GM12878 (cell line): ENCODE measurements around the gene MTHFS. TPM values are rescaled to one million over a fixed set of nuclear protein-coding genes. Genes with fewer than 3 reads are reported as not detected.

Experiments
- ATAC-seq: fragments of 200-7000 bp; cut with Tn5 transposase; 3 replicates; pipeline ENCODE4 v1.9.1; 2020; ENCODE audit warnings: mild to moderate bottlenecking, moderate library complexity
- BruUV-seq: library from RNA; stranded (reverse); fragments of 400-500 nt; replicated peaks from 2 replicates; lab custom pipeline; 2021; lab: Mats Ljungman, UMichigan
- CTCF ChIA-PET: fragments of 300-600 bp; sonication (Branson Sonifier 250); formaldehyde crosslinking; extraction: SDS; loops from one replicate; lab custom pipeline; 2021; ENCODE audit warnings: inconsistent platforms; lab: Yijun Ruan, JAX
- POLR2A ChIA-PET: fragments of 350-600 bp; formaldehyde crosslinking; extraction: SDS; loops from one replicate; lab custom pipeline; 2021; ENCODE audit warnings: inconsistent platforms; lab: Charles Lee
- RAD21 ChIA-PET: fragments of 300-600 bp; sonication (Branson Sonifier 250); formaldehyde crosslinking; loops from one replicate; lab custom pipeline; 2023; ENCODE audit warnings: antibody characterized with exemption; ENCODE audit not compliant: unreplicated experiment; lab: Charles Lee
- SMC1A ChIA-PET: fragments of 300-600 bp; sonication (Branson Sonifier 250); formaldehyde crosslinking; loops from one replicate; lab custom pipeline; 2023; ENCODE audit not compliant: unreplicated experiment, uncharacterized antibody; lab: Charles Lee
- DNase-seq: peaks from one replicate; pipeline ENCODE4 v3.0.0-alpha.2; 2011; ENCODE audit warnings: low read depth, low spot score
- FAIRE-seq: peaks from 3 replicates; lab custom pipeline; 2011; peaks lifted over from hg19 to GRCh38; lab: Jason Lieb, UNC
- H2AFZ ChIP-seq: 2 replicates; pipeline ENCODE4 v1.6.0; 2011; ENCODE audit warnings: low read depth, low read length, control low read depth; ENCODE audit not compliant: control insufficient read depth
- H3K27ac ChIP-seq: 2 replicates; pipeline ENCODE4 v1.5.1; 2011; ENCODE audit warnings: control low read depth; ENCODE audit not compliant: control insufficient read depth, insufficient read depth
- H3K27me3 ChIP-seq, 2 experiments: replicated peaks in 1 of 2; 2 replicates each; pipeline versions ENCODE4 v1.6.0 to v1.6.1; 2011; ENCODE audit warnings: low read length in 1 of 2; ENCODE audit not compliant: control insufficient read depth in 2 of 2, insufficient read depth in 2 of 2
- H3K36me3 ChIP-seq, 2 experiments: 2 replicates each; pipeline ENCODE4 v1.5.1; 2011; ENCODE audit warnings: low read length in 1 of 2; ENCODE audit not compliant: control insufficient read depth in 2 of 2, insufficient read depth in 2 of 2
- H3K4me1 ChIP-seq: 2 replicates; pipeline ENCODE4 v1.6.1; 2011; ENCODE audit warnings: mild to moderate bottlenecking, low read length, moderate library complexity, mixed read lengths; ENCODE audit not compliant: control insufficient read depth, insufficient read depth
- H3K4me2 ChIP-seq: 2 replicates; pipeline ENCODE4 v1.6.0; 2011; ENCODE audit warnings: control low read depth; ENCODE audit not compliant: control insufficient read depth, insufficient read depth
- H3K4me3 ChIP-seq: fragments of 200-600 bp; sonication (generic); 2 replicates; pipeline ENCODE4 v1.5.1; 2016
- H3K79me2 ChIP-seq: 2 replicates; pipeline ENCODE4 v1.6.0; 2011; ENCODE audit warnings: low read length; ENCODE audit not compliant: control insufficient read depth, insufficient read depth
- H3K9ac ChIP-seq: 2 replicates; pipeline ENCODE4 v1.8.0; 2011; ENCODE audit warnings: low read length, control low read depth, mixed read lengths; ENCODE audit not compliant: control insufficient read depth, insufficient read depth
- H3K9me3 ChIP-seq: replicated peaks from 3 replicates; pipeline ENCODE4 v1.5.1; 2011; ENCODE audit warnings: mild to moderate bottlenecking, low read length; ENCODE audit not compliant: control insufficient read depth, insufficient read depth
- H4K20me1 ChIP-seq: 2 replicates; pipeline ENCODE4 v1.6.0; 2011; ENCODE audit not compliant: control insufficient read depth, insufficient read depth
- ATF7 ChIP-seq: fragments of 450-650 bp; IDR thresholded peaks from 2 replicates; pipeline ENCODE4 v1.6.1; 2016; ENCODE audit warnings: low read depth, mild to moderate bottlenecking
- CHD2 ChIP-seq: IDR thresholded peaks from 2 replicates; pipeline ENCODE4 v1.6.1; 2011; ENCODE audit warnings: low read depth, low read length, improper control_type of control experiment, borderline replicate concordance
- CREM ChIP-seq: IDR thresholded peaks from 2 replicates; pipeline ENCODE4 v1.6.1; 2014; ENCODE audit warnings: antibody characterized with exemption, low read depth
- EP300 ChIP-seq, 2 experiments: fragments of 150-350 bp in 1 of 2; IDR thresholded peaks; 2 replicates each; pipeline ENCODE4 v1.6.1; 2011 to 2012; ENCODE audit warnings: low read depth in 2 of 2, low read length in 2 of 2, borderline replicate concordance in 1 of 2, improper control_type of control experiment in 1 of 2, inconsistent platforms in 1 of 2; ENCODE audit not compliant: control insufficient read depth in 1 of 2
- ETV6 ChIP-seq, 2 experiments: fragments of 450-650 bp in 1 of 2; IDR thresholded peaks in 1 of 2; conservative IDR thresholded peaks in 1 of 2; 2 replicates each; pipeline ENCODE4 v1.6.1; 2014; ENCODE audit warnings: antibody characterized with exemption in 1 of 2, borderline replicate concordance in 1 of 2, low read depth in 1 of 2, mild to moderate bottlenecking in 1 of 2, moderate library complexity in 1 of 2
- FOS ChIP-seq: IDR thresholded peaks from 3 replicates; pipeline ENCODE4 v1.6.1; 2011; ENCODE audit warnings: borderline replicate concordance; ENCODE audit not compliant: insufficient read length; ENCODE audit errors: extremely low read depth
- FOXM1 ChIP-seq: IDR thresholded peaks from 2 replicates; pipeline ENCODE4 v1.6.1; 2012; ENCODE audit warnings: low read depth, mild to moderate bottlenecking, inconsistent platforms, low read length, moderate library complexity
- HCFC1 ChIP-seq: fragments of 150-350 bp; IDR thresholded peaks from 2 replicates; pipeline ENCODE4 v1.6.1; 2014; ENCODE audit warnings: low read length
- IKZF2 ChIP-seq, 2 experiments: fragments of 450-650 bp; IDR thresholded peaks; 2 replicates each; pipeline ENCODE4 v1.6.1; 2017; ENCODE audit warnings: mild to moderate bottlenecking in 2 of 2, moderate library complexity in 2 of 2
- IRF4 ChIP-seq: IDR thresholded peaks from 2 replicates; pipeline ENCODE4 v1.6.1; 2011; ENCODE audit warnings: low read depth, low read length
- JUNB ChIP-seq: IDR thresholded peaks from 2 replicates; pipeline ENCODE4 v1.6.1; 2016; ENCODE audit warnings: antibody characterized with exemption, mild to moderate bottlenecking
- MEF2A ChIP-seq: IDR thresholded peaks from 2 replicates; pipeline ENCODE4 v1.6.1; 2011; ENCODE audit warnings: low read depth, mild to moderate bottlenecking, low read length, moderate library complexity; ENCODE audit not compliant: insufficient read depth
- MTA2 ChIP-seq: fragments of 450-650 bp; IDR thresholded peaks from 2 replicates; pipeline ENCODE4 v1.6.1; 2016; ENCODE audit warnings: low read depth, mild to moderate bottlenecking, moderate library complexity
- MTA3 ChIP-seq: IDR thresholded peaks from 2 replicates; pipeline ENCODE4 v1.6.1; 2012; ENCODE audit warnings: low read length, inconsistent platforms, borderline replicate concordance
- NBN ChIP-seq: fragments of 450-650 bp; IDR thresholded peaks from 2 replicates; pipeline ENCODE4 v1.6.1; 2016
- NFIC ChIP-seq: IDR thresholded peaks from 2 replicates; pipeline ENCODE4 v1.6.1; 2012; ENCODE audit warnings: low read depth, mild to moderate bottlenecking, inconsistent platforms, low read length, moderate library complexity
- RFX5 ChIP-seq: IDR thresholded peaks from 2 replicates; pipeline ENCODE4 v1.6.1; 2011; ENCODE audit warnings: low read depth, low read length, improper control_type of control experiment
- TARDBP ChIP-seq: IDR thresholded peaks from 2 replicates; pipeline ENCODE4 v1.6.1; 2016; ENCODE audit warnings: borderline replicate concordance
- TCF12 ChIP-seq: IDR thresholded peaks from 2 replicates; pipeline ENCODE4 v1.6.1; 2011; ENCODE audit warnings: low read depth, mild to moderate bottlenecking, low read length
- ZNF384 ChIP-seq: IDR thresholded peaks from 2 replicates; pipeline ENCODE4 v1.6.1; 2012; ENCODE audit warnings: low read depth, mild to moderate bottlenecking, low read length, improper control_type of control experiment, borderline replicate concordance
- ZSCAN29 ChIP-seq: fragments of 450-650 bp; IDR thresholded peaks from 2 replicates; pipeline ENCODE4 v1.6.1; 2017; ENCODE audit warnings: mild to moderate bottlenecking, moderate library complexity
- ZZZ3 ChIP-seq: IDR thresholded peaks from 2 replicates; pipeline ENCODE4 v1.6.1; 2011; ENCODE audit warnings: low read depth; ENCODE audit not compliant: control insufficient read depth, insufficient read length
- WGBS: methylation state at CpG from one replicate; pipeline ENCODE4 v1.1.6; 2016; ENCODE audit warnings: low lambda C conversion rate; ENCODE audit not compliant: insufficient replicate concordance, insufficient coverage; ENCODE audit errors: missing lambda C conversion rate; 5-methylcytosine and 5-hydroxymethylcytosine counted together
- in situ Hi-C: fragments of 300-500 bp; cut with MboI; formaldehyde crosslinking; loops from 9 replicates; pipeline ENCODE4 v1.14.3; 2018; ENCODE audit warnings: mixed read lengths
- intact Hi-C: fragments of 100-400 bp; cut with micrococcal nuclease; formaldehyde crosslinking; loops from one replicate; pipeline ENCODE4 v1.14.2; 2022; ENCODE audit not compliant: unreplicated experiment
- polyA plus RNA-seq, 11 experiments: library from polyadenylated mRNA; depleted of rRNA in 4 of 11; unstranded in 6 of 11; stranded (reverse) in 5 of 11; fragments of >200 nt; fragmentation: Nextera tagmentation in 4 of 11; fragmentation: Illumina TruSeq in 1 of 11; extraction: Ambion mirVana in 4 of 11; extraction: Trizol in 1 of 11; gene quantifications; 1 replicate in 1 of 11; 2 replicates in 10 of 11; pipeline versions ENCODE4 v1.2.1 to v1.2.3, GENCODE V29; 2011 to 2016; ENCODE audit warnings: inconsistent platforms in 2 of 11, missing spikeins in 2 of 11, low read depth in 1 of 11
- total RNA-seq, 4 experiments: library from RNA; depleted of rRNA in 3 of 4; stranded (reverse); fragments of >200 nt in 3 of 4; fragmentation: Illumina TruSeq in 1 of 4; extraction: Trizol in 1 of 4; gene quantifications; 2 replicates each; pipeline versions ENCODE4 v1.2.1 to v1.2.3, GENCODE V29; 2013 to 2021
- TF ChIP-seq, protein P1 (sequence below): fragments of 450-650 bp; IDR thresholded peaks from 2 replicates; pipeline ENCODE4 v1.6.1; 2018; ENCODE audit warnings: borderline replicate concordance, mild to moderate bottlenecking; ENCODE audit not compliant: partially characterized antibody

Gene MTHFS
- total and polyA plus RNA-seq, 10 of the 15 experiments (the other 5 are each of a cell fraction or from before 2014, with no cell fraction given) = 14.0 to 81.9 (median 31.8) TPM

DNA sequence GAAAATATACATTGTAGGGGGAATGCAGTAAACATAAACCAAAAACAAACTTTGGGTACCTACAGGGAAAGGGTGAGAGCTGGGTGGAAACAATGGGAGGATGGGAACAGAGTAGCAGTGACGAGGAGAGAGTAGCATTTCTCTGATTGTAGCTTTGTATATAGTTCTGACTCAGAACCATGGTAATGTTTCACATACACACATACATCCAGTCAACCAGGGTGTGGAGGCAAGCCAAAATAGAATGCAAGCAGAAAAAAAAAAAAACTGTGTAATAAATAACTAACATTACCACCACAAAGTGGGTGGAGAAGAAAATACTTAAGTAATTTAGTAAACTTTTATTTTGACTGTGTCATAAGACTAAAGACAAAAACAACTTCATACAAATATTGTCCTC is 47.0 kb upstream of the MTHFS start:
- ChIA-PET CTCF (interaction anchor here (0.8 kb wide), 1 partner anchor 27 kb away, joined by 3 read pairs; the partner anchor contains the start of gene BCL2A1), RAD21 (interaction anchor here (0.7 to 1.5 kb wide), 5 partner anchors 22 to 89 kb away, joined by 3 to 10 read pairs (median 3); no protein-coding TSS in a partner anchor), SMC1A (interaction anchor here (0.7 to 7.2 kb wide), 8 partner anchors 8 to 91 kb away, joined by 3 to 115 read pairs (median 5); partner anchors contain the start of gene BCL2A1), POLR2A (interaction anchor here (0.7 to 1.5 kb wide), 4 partner anchors 14 to 34 kb away, joined by 3 to 6 read pairs (median 4); no protein-coding TSS in a partner anchor)
- intact Hi-C loops (no loop called here), in situ Hi-C loops (no loop called here)
- no peaks in the 10 kb centered on the region for H4K20me1 ChIP-seq
- no peak overlapping the region for H3K4me3 ChIP-seq
- peak; percentile 84 for ATAC-seq
- H3K9me3 ChIP-seq = no peaks in the 10 kb centered on the region; the same call in 2 of the 3 replicates
- H3K27me3 ChIP-seq = no peaks in the 10 kb centered on the region
- no peak overlapping the region for H3K27ac ChIP-seq
- no peak for FAIRE-seq
- no peak overlapping the region for H3K9ac ChIP-seq
- peak overlapping the region; percentile 40; the same call in 1 of the 2 replicates for H3K4me2 ChIP-seq
- no peaks in the 10 kb centered on the region for H3K36me3 ChIP-seq
- H2AFZ ChIP-seq = no peak overlapping the region
- DNase-seq = no peak
- no TSS peak for BruUV-seq
- no peaks in the 10 kb centered on the region for H3K79me2 ChIP-seq
- peaks cover 16% of the 10 kb centered on the region for H3K4me1 ChIP-seq
- 0% methylated on average over 1 of the region's 1 CpG for WGBS
- TF ChIP-seq MTA3 (no peak), TCF12 (no peak), IRF4 (0 out of 2 replicates have a peak, but pooled peaks have one; percentile 46), EP300 (IDR thresholded peaks at IDR 0.05; ENCODE audit: borderline replicate concordance in 1 of 2, control insufficient read depth in 1 of 2, low read depth in 2 of 2, low read length in 2 of 2) (peak; percentile 72 to 89), RFX5 (no peak), IKZF2 (IDR thresholded peaks at IDR 0.05) (peak; percentile 50 to 59; a peak in 2 of 4 replicates), MEF2A (peak; percentile 90), ETV6 (conservative IDR thresholded peaks at IDR 0.05 in 1 of 2, IDR thresholded peaks at IDR 0.05 in 1 of 2; ENCODE audit: borderline replicate concordance in 1 of 2, low read depth in 1 of 2) (no peak), CHD2 (0 out of 2 replicates have a peak, but pooled peaks have one; percentile 21), ATF7 (peak; percentile 71; the same call in 1 of the 2 replicates), FOXM1 (no peak; the same call in 1 of the 2 replicates), CREM (peak; percentile 56), JUNB (peak; percentile 52), TARDBP (no peak), HCFC1 (no peak), ZNF384 (peak; percentile 92), FOS (no peak), ZZZ3 (no peak), NBN (peak; percentile 81), NFIC (peak; percentile 63; the same call in 1 of the 2 replicates), ZSCAN29 (no peak), MTA2 (peak; percentile 79)
- TF ChIP-seq, protein P1, sequence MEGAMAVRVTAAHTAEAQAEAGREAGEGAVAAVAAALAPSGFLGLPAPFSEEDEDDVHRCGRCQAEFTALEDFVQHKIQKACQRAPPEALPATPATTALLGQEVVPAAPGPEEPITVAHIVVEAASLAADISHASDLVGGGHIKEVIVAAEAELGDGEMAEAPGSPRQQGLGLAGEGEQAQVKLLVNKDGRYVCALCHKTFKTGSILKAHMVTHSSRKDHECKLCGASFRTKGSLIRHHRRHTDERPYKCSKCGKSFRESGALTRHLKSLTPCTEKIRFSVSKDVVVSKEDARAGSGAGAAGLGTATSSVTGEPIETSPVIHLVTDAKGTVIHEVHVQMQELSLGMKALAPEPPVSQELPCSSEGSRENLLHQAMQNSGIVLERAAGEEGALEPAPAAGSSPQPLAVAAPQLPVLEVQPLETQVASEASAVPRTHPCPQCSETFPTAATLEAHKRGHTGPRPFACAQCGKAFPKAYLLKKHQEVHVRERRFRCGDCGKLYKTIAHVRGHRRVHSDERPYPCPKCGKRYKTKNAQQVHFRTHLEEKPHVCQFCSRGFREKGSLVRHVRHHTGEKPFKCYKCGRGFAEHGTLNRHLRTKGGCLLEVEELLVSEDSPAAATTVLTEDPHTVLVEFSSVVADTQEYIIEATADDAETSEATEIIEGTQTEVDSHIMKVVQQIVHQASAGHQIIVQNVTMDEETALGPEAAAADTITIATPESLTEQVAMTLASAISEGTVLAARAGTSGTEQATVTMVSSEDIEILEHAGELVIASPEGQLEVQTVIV = no peak
